ENCODE measurements around the gene SORCS2.

Gene SORCS2

DNA sequence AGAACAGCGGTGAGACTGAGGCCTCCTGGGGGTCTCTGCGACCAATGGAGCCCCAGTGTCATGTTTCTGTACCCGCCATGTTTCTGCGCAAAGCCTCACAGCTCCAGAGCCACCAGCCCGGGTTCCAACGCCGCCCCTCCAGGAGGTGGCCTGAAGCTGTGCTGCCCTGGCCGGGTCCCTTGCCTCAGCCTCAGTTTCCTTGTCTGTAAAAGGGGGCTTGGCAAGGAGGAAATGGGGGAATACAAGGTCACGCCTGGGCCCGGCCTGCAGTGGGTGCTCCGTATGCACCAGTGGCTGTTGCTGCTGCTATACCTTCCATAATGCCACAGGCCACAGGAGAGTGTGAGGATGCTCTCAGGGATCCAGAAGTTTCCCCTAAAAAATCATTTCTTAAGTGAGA, 517.8 kb downstream of the SORCS2 start:
- H3K36me3 ChIP-seq (ENCODE audit: control insufficient read depth in 2 of 2, insufficient read depth in 2 of 2, low read length in 2 of 2) = no peaks in the 10 kb centered on the region
- no peak overlapping the region for H3K27ac ChIP-seq (ENCODE audit: low read length)
- no peaks in the 10 kb centered on the region for H3K4me1 ChIP-seq (ENCODE audit: control insufficient read depth, insufficient read depth, low read length)
- H3K9ac ChIP-seq (ENCODE audit: low read length in 2 of 2) = no peak overlapping the region
- no peak overlapping the region for H3K4me3 ChIP-seq (ENCODE audit: low read length in 2 of 2)
- peaks cover 0 to 7% of the 10 kb centered on the region in 2 donors for H3K9me3 ChIP-seq (ENCODE audit: control insufficient read depth in 2 of 2, low read length in 2 of 2)
- no peaks in the 10 kb centered on the region for H3K27me3 ChIP-seq (ENCODE audit: control insufficient read depth in 1 of 2, insufficient read depth in 2 of 2, low read length in 2 of 2)

DNA sequence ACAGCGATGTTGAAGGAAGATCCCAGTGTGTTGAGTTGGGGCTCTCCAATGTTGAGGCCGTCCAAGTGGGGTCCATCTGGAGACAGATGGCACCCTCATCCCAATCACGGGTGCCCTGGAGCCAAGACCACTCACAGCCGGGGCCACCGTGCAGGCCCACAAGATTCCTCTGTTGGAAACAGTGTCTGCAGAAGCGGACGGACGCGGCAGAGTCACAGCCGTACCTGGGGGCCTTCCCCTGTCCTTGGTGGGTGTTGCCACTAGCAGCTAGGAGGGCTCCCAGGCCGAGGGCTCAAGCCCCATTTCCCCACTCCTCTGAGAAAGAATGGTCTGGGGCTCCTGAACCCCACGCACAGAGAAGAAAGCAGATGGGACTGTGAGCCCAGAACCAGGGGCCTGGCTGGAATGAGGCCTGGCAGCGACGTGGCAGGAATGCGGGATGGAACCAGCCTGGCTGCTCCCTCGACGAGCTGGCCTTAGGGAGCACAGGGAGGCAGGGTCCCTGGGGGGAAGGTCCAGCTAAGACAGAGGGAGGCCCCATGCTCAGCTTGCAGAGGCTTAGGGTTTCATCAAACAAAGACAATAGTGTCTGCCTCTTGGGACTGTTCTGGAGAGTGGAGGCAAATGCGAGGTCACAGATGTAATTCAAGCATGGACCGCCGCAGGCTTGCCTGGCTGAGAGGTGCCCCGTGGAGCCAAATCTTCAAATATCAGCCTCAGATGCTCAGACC, 518.4 kb downstream of the SORCS2 start:
- no peaks in the 10 kb centered on the region for H3K27me3 ChIP-seq (ENCODE audit: control insufficient read depth in 1 of 2, insufficient read depth in 2 of 2, low read length in 2 of 2)
- no peak overlapping the region for H3K9ac ChIP-seq (ENCODE audit: low read length in 2 of 2)
- H3K4me1 ChIP-seq (ENCODE audit: control insufficient read depth, insufficient read depth, low read length) = no peaks in the 10 kb centered on the region

GRCh38 chr4:7711307-7711963, 519.1 kb downstream of the SORCS2 start:
- no peak overlapping the region for H3K27ac ChIP-seq (ENCODE audit: low read length)
- H3K36me3 ChIP-seq (ENCODE audit: control insufficient read depth in 2 of 2, insufficient read depth in 2 of 2, low read length in 2 of 2) = no peaks in the 10 kb centered on the region
- H3K27me3 ChIP-seq (ENCODE audit: control insufficient read depth in 1 of 2, insufficient read depth in 2 of 2, low read length in 2 of 2) = no peaks in the 10 kb centered on the region
- H3K9me3 ChIP-seq (ENCODE audit: control insufficient read depth in 2 of 2, low read length in 2 of 2) = peaks cover 0 to 7% of the 10 kb centered on the region in 2 donors
- H3K9ac ChIP-seq (ENCODE audit: low read length in 2 of 2) = no peak overlapping the region
- no peak overlapping the region for H3K4me3 ChIP-seq (ENCODE audit: low read length in 2 of 2)
- H3K4me1 ChIP-seq (ENCODE audit: control insufficient read depth, insufficient read depth, low read length) = no peaks in the 10 kb centered on the region

More for the DNA sequence above, 518.4 kb downstream of the SORCS2 start:
- Histone ChIP-seq H3K4me3 (ENCODE audit: low read length in 2 of 2) (no peak overlapping the region), H3K27ac (ENCODE audit: low read length) (no peak overlapping the region), H3K9me3 (ENCODE audit: control insufficient read depth in 2 of 2, low read length in 2 of 2) (peaks cover 0 to 7% of the 10 kb centered on the region in 2 donors), H3K36me3 (ENCODE audit: control insufficient read depth in 2 of 2, insufficient read depth in 2 of 2, low read length in 2 of 2) (no peaks in the 10 kb centered on the region)

DNA sequence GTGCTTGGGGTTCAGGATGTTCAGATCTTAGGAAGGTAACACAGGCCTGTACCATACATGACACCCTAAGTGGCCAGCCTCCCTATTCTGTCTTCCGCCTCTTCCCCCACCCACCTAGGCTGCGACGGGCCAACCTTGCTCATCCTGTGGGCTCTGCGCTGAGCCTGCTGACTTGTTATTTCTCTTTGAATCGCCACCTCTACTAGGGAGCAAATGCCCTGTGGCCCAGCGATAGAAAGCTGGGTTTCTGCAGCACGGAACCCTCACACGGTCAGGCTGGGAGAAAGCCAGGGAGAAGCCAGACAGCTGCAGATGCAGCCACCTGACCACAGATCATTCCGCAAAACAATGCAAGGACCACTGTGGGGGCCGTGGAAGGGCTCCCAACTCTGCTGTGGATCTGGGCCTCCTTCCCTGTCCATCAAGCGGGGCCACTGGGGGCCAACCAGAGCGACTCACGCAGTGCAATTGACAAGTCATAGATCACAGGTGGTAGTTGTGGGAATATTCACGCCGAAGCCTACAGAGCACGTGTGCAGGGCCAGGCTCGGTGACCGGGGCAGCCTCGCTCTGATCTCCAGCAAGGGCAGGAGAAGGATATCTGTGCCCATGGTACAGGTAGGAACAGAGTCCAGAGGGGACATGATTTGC, 519.8 kb downstream of the SORCS2 start:
- no peaks in the 10 kb centered on the region for H3K36me3 ChIP-seq (ENCODE audit: control insufficient read depth in 2 of 2, insufficient read depth in 2 of 2, low read length in 2 of 2)
- no peak overlapping the region for H3K4me3 ChIP-seq (ENCODE audit: low read length in 2 of 2)
- no peaks in the 10 kb centered on the region for H3K4me1 ChIP-seq (ENCODE audit: control insufficient read depth, insufficient read depth, low read length)
- H3K27ac ChIP-seq (ENCODE audit: low read length) = no peak overlapping the region
- H3K27me3 ChIP-seq (ENCODE audit: control insufficient read depth in 1 of 2, insufficient read depth in 2 of 2, low read length in 2 of 2) = no peaks in the 10 kb centered on the region
- H3K9ac ChIP-seq (ENCODE audit: low read length in 2 of 2) = no peak overlapping the region
- H3K9me3 ChIP-seq (ENCODE audit: control insufficient read depth in 2 of 2, low read length in 2 of 2) = peaks cover 0 to 7% of the 10 kb centered on the region in 2 donors

DNA sequence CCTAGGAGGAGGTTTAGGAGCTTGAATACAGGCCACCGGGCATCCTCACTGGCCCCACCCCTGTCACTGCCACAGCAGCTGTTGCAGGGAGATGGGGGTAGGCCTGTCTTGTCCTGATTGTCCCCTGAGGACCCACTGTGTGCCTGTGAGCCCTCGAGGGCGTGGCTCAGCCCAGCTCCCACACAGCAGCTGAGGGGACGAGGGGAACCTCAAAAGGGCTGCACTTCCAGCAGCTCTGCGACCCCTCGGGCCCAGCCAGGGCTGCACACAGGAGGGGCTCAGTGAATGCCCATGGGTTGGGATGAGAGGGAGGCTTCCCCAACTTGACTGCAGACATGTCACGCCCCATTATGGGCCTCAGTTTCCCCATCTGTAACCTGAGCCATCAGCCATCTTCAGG, 521.4 kb downstream of the SORCS2 start:
- Histone ChIP-seq H3K36me3 (ENCODE audit: control insufficient read depth in 2 of 2, insufficient read depth in 2 of 2, low read length in 2 of 2) (no peaks in the 10 kb centered on the region), H3K27ac (ENCODE audit: low read length) (no peak overlapping the region), H3K4me3 (ENCODE audit: low read length in 2 of 2) (no peak overlapping the region), H3K27me3 (ENCODE audit: control insufficient read depth in 1 of 2, insufficient read depth in 2 of 2, low read length in 2 of 2) (no peaks in the 10 kb centered on the region), H3K9ac (ENCODE audit: low read length in 2 of 2) (no peak overlapping the region), H3K4me1 (ENCODE audit: control insufficient read depth, insufficient read depth, low read length) (no peaks in the 10 kb centered on the region), H3K9me3 (ENCODE audit: control insufficient read depth in 2 of 2, low read length in 2 of 2) (peaks cover 0 to 7% of the 10 kb centered on the region in 2 donors)

- Histone ChIP-seq H3K9me3 (ENCODE audit: control insufficient read depth in 2 of 2, low read length in 2 of 2) (peaks cover 0 to 7% of the 10 kb centered on the region in 2 donors), H3K27ac (ENCODE audit: low read length) (no peak overlapping the region), H3K4me1 (ENCODE audit: control insufficient read depth, insufficient read depth, low read length) (peaks cover under 1% of the 10 kb centered on the region)
Measured at GRCh38 chr4:7714176-7714575, 521.8 kb downstream of the SORCS2 start.

GRCh38 chr4:7714738-7715137, 522.4 kb downstream of the SORCS2 start:
- no peaks in the 10 kb centered on the region for H3K36me3 ChIP-seq (ENCODE audit: control insufficient read depth in 2 of 2, insufficient read depth in 2 of 2, low read length in 2 of 2)
- peaks cover 0 to 7% of the 10 kb centered on the region in 2 donors for H3K9me3 ChIP-seq (ENCODE audit: control insufficient read depth in 2 of 2, low read length in 2 of 2)
- no peak overlapping the region for H3K4me3 ChIP-seq (ENCODE audit: low read length in 2 of 2)
- H3K27ac ChIP-seq (ENCODE audit: low read length) = no peak overlapping the region
- no peak overlapping the region for H3K9ac ChIP-seq (ENCODE audit: low read length in 2 of 2)
- peaks cover 6% of the 10 kb centered on the region for H3K4me1 ChIP-seq (ENCODE audit: control insufficient read depth, insufficient read depth, low read length)
- H3K27me3 ChIP-seq (ENCODE audit: control insufficient read depth in 1 of 2, insufficient read depth in 2 of 2, low read length in 2 of 2) = peaks cover 0 to under 1% of the 10 kb centered on the region in 2 donors

More at GRCh38 chr4:7714176-7714575, 521.8 kb downstream of the SORCS2 start:
- Histone ChIP-seq H3K9ac (ENCODE audit: low read length in 2 of 2) (no peak overlapping the region), H3K27me3 (ENCODE audit: control insufficient read depth in 1 of 2, insufficient read depth in 2 of 2, low read length in 2 of 2) (no peaks in the 10 kb centered on the region), H3K4me3 (ENCODE audit: low read length in 2 of 2) (no peak overlapping the region), H3K36me3 (ENCODE audit: control insufficient read depth in 2 of 2, insufficient read depth in 2 of 2, low read length in 2 of 2) (no peaks in the 10 kb centered on the region)

- H3K9ac ChIP-seq (ENCODE audit: low read length in 2 of 2) = no peak overlapping the region
- peaks cover 7% of the 10 kb centered on the region for H3K4me1 ChIP-seq (ENCODE audit: control insufficient read depth, insufficient read depth, low read length)
- no peaks in the 10 kb centered on the region for H3K36me3 ChIP-seq (ENCODE audit: control insufficient read depth in 2 of 2, insufficient read depth in 2 of 2, low read length in 2 of 2)
- no peak overlapping the region for H3K27ac ChIP-seq (ENCODE audit: low read length)
- peaks cover 0 to 2% of the 10 kb centered on the region in 2 donors for H3K27me3 ChIP-seq (ENCODE audit: control insufficient read depth in 1 of 2, insufficient read depth in 2 of 2, low read length in 2 of 2)
- H3K4me3 ChIP-seq (ENCODE audit: low read length in 2 of 2) = no peak overlapping the region
- H3K9me3 ChIP-seq (ENCODE audit: control insufficient read depth in 2 of 2, low read length in 2 of 2) = peaks cover 0 to 7% of the 10 kb centered on the region in 2 donors
Measured at GRCh38 chr4:7715271-7716009, 523.1 kb downstream of the SORCS2 start.

DNA sequence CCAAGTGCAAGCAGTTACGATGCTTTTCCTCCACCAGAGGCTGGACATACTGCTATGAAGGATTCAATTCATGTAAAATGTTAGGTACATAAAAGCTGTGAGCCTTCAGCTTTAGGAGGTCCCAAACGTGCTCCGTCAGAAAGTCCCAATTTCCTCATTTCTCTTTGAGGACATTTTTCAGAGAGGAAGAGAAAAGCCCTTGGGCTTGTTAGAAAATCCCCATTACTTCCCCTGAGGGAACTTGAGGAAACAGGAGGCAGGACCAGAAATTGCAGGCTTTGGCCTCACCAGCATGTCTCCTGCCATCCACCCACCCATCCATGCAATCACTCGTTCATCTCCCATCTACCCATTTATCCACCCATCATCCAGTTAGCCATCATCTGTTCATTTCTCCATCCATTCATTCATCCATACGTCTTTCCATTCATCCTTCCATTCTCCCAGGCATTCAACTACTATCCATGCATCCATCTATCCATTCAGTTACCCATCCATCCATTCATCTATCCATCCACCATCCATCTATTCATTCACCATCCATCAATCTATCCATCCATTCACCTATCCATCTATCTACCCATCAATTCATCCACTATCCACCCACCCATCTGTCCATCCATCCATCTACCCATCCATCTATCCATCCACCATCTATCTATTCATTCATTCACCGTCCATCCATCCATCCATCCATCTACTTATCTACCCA, 523.8 kb downstream of the SORCS2 start:
- Histone ChIP-seq H3K27ac (ENCODE audit: low read length) (no peak overlapping the region), H3K4me1 (ENCODE audit: control insufficient read depth, insufficient read depth, low read length) (peaks cover 7% of the 10 kb centered on the region), H3K9me3 (ENCODE audit: control insufficient read depth in 2 of 2, low read length in 2 of 2) (peaks cover 0 to 7% of the 10 kb centered on the region in 2 donors), H3K36me3 (ENCODE audit: control insufficient read depth in 2 of 2, insufficient read depth in 2 of 2, low read length in 2 of 2) (no peaks in the 10 kb centered on the region), H3K9ac (ENCODE audit: low read length in 2 of 2) (no peak overlapping the region), H3K4me3 (ENCODE audit: low read length in 2 of 2) (no peak overlapping the region), H3K27me3 (ENCODE audit: control insufficient read depth in 1 of 2, insufficient read depth in 2 of 2, low read length in 2 of 2) (peaks cover 0 to 2% of the 10 kb centered on the region in 2 donors)

DNA sequence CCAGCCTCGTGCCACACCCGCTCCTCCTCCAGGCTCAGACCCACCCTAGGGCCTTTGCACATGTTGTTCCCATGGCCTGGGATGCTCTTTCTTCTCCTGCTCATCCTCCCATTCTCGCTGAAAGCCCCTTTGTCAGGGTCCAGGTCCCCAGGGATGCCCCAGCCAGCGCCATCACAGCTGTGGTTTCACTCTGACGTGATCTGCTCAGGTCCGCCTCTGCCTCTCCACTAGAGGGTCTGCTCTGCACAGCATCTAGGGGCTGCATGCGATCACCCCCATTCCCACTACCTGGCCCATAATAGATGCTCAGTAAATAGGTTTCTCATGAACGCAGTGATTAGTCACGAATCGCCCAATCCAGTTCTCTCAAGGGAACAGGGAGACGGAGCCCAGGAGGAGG, 524.8 kb downstream of the SORCS2 start:
- Histone ChIP-seq H3K4me3 (ENCODE audit: low read length in 2 of 2) (no peak overlapping the region), H3K36me3 (ENCODE audit: control insufficient read depth in 2 of 2, insufficient read depth in 2 of 2, low read length in 2 of 2) (no peaks in the 10 kb centered on the region), H3K27ac (ENCODE audit: low read length) (no peak overlapping the region), H3K27me3 (ENCODE audit: control insufficient read depth in 1 of 2, insufficient read depth in 2 of 2, low read length in 2 of 2) (peaks cover 0 to 2% of the 10 kb centered on the region in 2 donors), H3K9ac (ENCODE audit: low read length in 2 of 2) (no peak overlapping the region), H3K9me3 (ENCODE audit: control insufficient read depth in 2 of 2, low read length in 2 of 2) (peaks cover 0 to 7% of the 10 kb centered on the region in 2 donors), H3K4me1 (ENCODE audit: control insufficient read depth, insufficient read depth, low read length) (peaks cover 7% of the 10 kb centered on the region)

Data from stomach smooth muscle (tissue), 2 donors.